NB4 (cell line): ENCODE data around the gene BICRA.

ENCODE experiments used
- POLR2A ChIP-seq: IDR thresholded peaks from 2 replicates; pipeline ENCODE4 v1.6.1; 2011; ENCODE audit warnings: mild to moderate bottlenecking; ENCODE audit not compliant: insufficient read length; ENCODE audit errors: extremely low read depth
- TF ChIP-seq, protein P1 (sequence below): IDR thresholded peaks from one replicate; pipeline ENCODE4 v1.5.1; 2012; ENCODE audit warnings: low read depth, low read length

- no peak for TF ChIP-seq POLR2A
- TF ChIP-seq, protein P1, sequence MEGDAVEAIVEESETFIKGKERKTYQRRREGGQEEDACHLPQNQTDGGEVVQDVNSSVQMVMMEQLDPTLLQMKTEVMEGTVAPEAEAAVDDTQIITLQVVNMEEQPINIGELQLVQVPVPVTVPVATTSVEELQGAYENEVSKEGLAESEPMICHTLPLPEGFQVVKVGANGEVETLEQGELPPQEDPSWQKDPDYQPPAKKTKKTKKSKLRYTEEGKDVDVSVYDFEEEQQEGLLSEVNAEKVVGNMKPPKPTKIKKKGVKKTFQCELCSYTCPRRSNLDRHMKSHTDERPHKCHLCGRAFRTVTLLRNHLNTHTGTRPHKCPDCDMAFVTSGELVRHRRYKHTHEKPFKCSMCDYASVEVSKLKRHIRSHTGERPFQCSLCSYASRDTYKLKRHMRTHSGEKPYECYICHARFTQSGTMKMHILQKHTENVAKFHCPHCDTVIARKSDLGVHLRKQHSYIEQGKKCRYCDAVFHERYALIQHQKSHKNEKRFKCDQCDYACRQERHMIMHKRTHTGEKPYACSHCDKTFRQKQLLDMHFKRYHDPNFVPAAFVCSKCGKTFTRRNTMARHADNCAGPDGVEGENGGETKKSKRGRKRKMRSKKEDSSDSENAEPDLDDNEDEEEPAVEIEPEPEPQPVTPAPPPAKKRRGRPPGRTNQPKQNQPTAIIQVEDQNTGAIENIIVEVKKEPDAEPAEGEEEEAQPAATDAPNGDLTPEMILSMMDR = no peak
These were observed 5.0 kb downstream of the BICRA start for GRCh38 chr19:47614021-47614295.
